Erythroblast (primary cell): ENCODE data around the gene LETM1.
A peak's percentile ranks its signal among the peaks of the same experiment; 100 is the strongest.

Source experiments
- DNase-seq, 2 experiments: peaks; one replicate each; lab custom pipeline; 2025; lab: John Stamatoyannopoulos, UW
- GATA1 ChIP-seq: IDR thresholded peaks from 2 replicates; pipeline ENCODE4 v1.6.1; 2011; ENCODE audit warnings: low read depth, mild to moderate bottlenecking, control low read depth, low read length, moderate library complexity
- POLR2A ChIP-seq: IDR thresholded peaks from 2 replicates; pipeline ENCODE4 v1.6.1; 2011; ENCODE audit warnings: mild to moderate bottlenecking, low read length

The LETM1 gene

GRCh38 chr4:1792832-1793495, 63.0 kb downstream of the LETM1 start, which contains the start of gene FGFR3:
TSS of gene FGFR3 (plus strand) at chr4:1793293. CDS start at chr4:1793935, 642 bp downstream.
- no peak for TF ChIP-seq POLR2A
- TF ChIP-seq GATA1, result no peak
- peak; percentile 68 to 75 for DNase-seq

- DNase-seq, result no peak
- TF ChIP-seq POLR2A (no peak), GATA1 (no peak)
Observed at GRCh38 chr4:1792158-1792831, 63.7 kb downstream of the LETM1 start.

- no peak for TF ChIP-seq GATA1
- no peak for TF ChIP-seq POLR2A
- DNase-seq, result no peak
Observed at GRCh38 chr4:1790005-1790404, 66.0 kb downstream of the LETM1 start.

- no peak for TF ChIP-seq GATA1
- no peak for TF ChIP-seq POLR2A
- no peak for DNase-seq
Observed at GRCh38 chr4:1789552-1789951, 66.4 kb downstream of the LETM1 start.

GRCh38 chr4:1788254-1788973, 67.5 kb downstream of the LETM1 start:
- no peak for TF ChIP-seq POLR2A
- TF ChIP-seq GATA1, result no peak

GRCh38 chr4:1787411-1788077, 68.4 kb downstream of the LETM1 start:
- no peak for DNase-seq
- no peak for TF ChIP-seq POLR2A
- TF ChIP-seq GATA1, result no peak

More at GRCh38 chr4:1788254-1788973, 67.5 kb downstream of the LETM1 start:
- DNase-seq, result no peak

GRCh38 chr4:1786544-1787362, 69.2 kb downstream of the LETM1 start:
- DNase-seq, result no peak
- TF ChIP-seq GATA1, result no peak
- no peak for TF ChIP-seq POLR2A

GRCh38 chr4:1785592-1785991, 70.4 kb downstream of the LETM1 start:
- no peak for TF ChIP-seq POLR2A
- TF ChIP-seq GATA1, result no peak
- DNase-seq, result no peak

- no peak for TF ChIP-seq POLR2A
- no peak for TF ChIP-seq GATA1
- DNase-seq, result peak; percentile 90 to 91
Observed at GRCh38 chr4:1784789-1785591, 71.0 kb downstream of the LETM1 start.

- no peak for DNase-seq
- TF ChIP-seq POLR2A, result no peak
- no peak for TF ChIP-seq GATA1
Observed at GRCh38 chr4:1784395-1784788, 71.6 kb downstream of the LETM1 start.

- DNase-seq, result no peak
- no peak for TF ChIP-seq POLR2A
- no peak for TF ChIP-seq GATA1
Observed at GRCh38 chr4:1783970-1784369, 72.0 kb downstream of the LETM1 start.

- TF ChIP-seq GATA1, result no peak
- TF ChIP-seq POLR2A, result no peak
- DNase-seq, result no peak
Observed at GRCh38 chr4:1783015-1783414, 72.9 kb downstream of the LETM1 start.
